Measurements from ENCODE around the gene GPR55.

GPR55 gene

DNA sequence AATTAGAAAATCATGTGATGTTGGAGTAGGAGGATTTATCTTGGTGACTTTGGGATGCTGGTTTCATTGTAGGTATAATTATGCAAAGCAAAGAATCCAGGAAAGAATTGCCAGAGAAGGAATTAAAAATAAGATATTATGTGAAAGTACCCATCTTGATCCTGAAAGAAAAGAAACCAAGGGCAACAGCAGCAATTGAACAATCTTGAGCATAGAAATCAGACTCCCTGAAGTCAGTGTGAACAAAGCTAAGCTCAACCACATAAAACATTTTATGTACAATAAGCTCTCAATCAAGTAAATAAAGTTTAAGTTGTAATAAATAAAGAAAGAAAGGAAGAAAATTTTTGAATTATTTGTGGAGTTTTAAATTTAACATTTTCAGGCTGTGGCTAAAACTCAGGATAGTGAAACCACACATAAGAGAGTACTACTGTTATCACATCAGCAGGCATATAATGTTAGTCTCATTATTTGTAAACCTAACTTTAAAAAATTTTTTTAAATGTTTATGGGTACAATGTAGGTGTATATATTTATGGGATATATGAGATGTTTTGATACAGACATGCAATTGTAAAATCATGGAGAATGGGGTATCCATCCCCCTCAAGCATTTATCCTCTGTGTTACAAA is 32.8 kb upstream of the GPR55 start:
- Mint-ChIP-seq H3K36me3 (ENCODE audit: low read depth) (no peaks in the 10 kb centered on the region), H3K4me1 (peaks cover 39% of the 10 kb centered on the region), H3K27ac (no peak overlapping the region), H3K4me3 (peak overlapping the region; percentile 82), H3K9me3 (peaks cover 25% of the 10 kb centered on the region), H3K27me3 (ENCODE audit: low read depth, poor library complexity) (peaks cover 26% of the 10 kb centered on the region)
- TF ChIP-seq, protein P1, sequence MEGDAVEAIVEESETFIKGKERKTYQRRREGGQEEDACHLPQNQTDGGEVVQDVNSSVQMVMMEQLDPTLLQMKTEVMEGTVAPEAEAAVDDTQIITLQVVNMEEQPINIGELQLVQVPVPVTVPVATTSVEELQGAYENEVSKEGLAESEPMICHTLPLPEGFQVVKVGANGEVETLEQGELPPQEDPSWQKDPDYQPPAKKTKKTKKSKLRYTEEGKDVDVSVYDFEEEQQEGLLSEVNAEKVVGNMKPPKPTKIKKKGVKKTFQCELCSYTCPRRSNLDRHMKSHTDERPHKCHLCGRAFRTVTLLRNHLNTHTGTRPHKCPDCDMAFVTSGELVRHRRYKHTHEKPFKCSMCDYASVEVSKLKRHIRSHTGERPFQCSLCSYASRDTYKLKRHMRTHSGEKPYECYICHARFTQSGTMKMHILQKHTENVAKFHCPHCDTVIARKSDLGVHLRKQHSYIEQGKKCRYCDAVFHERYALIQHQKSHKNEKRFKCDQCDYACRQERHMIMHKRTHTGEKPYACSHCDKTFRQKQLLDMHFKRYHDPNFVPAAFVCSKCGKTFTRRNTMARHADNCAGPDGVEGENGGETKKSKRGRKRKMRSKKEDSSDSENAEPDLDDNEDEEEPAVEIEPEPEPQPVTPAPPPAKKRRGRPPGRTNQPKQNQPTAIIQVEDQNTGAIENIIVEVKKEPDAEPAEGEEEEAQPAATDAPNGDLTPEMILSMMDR (IDR thresholded peaks at IDR 0.05): no peak
- no peak for DNase-seq

DNA sequence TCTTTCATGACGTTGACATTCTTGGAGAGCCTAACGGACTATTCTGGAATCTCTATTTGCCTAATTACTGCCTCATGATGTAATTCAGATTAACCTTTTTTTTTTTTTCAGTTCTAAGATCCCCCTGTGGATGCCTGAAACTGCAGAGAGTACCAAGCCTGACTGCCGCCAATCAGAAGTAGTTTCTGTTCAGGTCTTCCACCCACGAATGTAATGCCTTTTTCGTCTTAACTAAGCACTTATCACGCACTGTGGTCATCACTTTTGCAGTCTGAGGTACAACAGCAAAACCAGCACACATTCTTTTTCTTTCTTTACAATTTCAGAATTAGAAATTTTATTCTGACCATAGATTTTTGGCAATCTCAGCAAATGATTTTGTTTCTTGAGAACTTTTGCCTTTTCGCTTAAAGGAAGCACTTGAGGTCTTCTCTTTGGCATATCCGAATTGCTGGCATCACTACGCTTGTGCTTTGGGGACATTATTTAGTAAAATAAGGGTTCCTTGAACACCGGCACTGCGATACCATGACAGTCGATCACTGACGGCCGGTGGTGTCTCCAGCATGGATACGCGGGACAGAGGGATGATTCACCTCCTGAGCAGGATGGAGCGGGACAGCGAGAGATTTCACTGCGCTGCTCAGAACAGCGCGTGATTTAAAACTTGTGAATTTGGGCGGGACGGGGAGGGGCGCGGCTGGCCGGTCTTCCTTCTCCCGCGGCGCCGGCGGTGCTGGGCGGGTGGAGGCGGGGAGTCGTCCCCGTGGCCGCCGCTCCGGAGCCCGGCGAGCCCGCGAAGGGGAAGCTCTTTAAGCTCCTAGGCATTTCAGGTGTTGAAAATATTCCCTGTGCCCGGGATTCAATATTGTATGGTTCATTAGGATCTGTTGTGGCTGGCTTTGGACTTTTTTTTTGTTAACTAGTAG is 32.0 kb upstream of the GPR55 start:
- TF ChIP-seq, protein P1 (IDR thresholded peaks at IDR 0.05): no peak
- no peak overlapping the region for H3K27ac Mint-ChIP-seq
- DNase-seq: peak; percentile 72
- peaks cover 23% of the 10 kb centered on the region for H3K9me3 Mint-ChIP-seq
- H3K36me3 Mint-ChIP-seq (ENCODE audit: low read depth): no peaks in the 10 kb centered on the region
- peaks cover 26% of the 10 kb centered on the region for H3K27me3 Mint-ChIP-seq (ENCODE audit: low read depth, poor library complexity)
- peaks cover 37% of the 10 kb centered on the region for H3K4me1 Mint-ChIP-seq
- peak overlapping the region; percentile 82 for H3K4me3 Mint-ChIP-seq

DNA sequence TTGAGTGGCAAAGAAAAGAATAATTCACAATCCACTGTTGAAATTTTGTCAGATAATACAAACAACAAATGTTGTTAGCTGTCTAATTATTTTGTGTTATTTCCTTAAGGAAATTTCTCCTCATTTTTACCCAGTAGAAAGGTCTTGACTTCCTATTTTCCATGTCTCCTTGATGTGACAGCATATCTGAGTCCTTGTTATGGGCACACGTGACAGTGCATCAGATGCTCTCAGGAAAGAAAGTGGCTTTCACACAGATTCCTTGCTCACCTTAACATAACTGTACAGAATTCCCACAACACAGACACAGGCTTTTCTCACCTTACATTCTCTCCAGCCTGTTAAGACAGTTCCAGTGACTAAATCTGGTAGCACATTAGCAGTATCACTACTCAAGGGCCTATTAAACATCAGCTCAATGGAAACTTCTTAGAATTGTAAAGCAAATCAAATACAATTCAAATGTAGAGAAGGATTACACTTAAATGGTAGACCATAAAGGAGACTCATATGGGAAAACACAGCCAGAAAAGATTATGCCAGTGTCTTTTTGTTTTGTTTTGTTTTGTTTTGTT is 30.2 kb upstream of the GPR55 start:
- Mint-ChIP-seq H3K27ac (no peak overlapping the region), H3K36me3 (ENCODE audit: low read depth) (no peaks in the 10 kb centered on the region), H3K4me1 (peaks cover 49% of the 10 kb centered on the region), H3K27me3 (ENCODE audit: low read depth, poor library complexity) (peaks cover 26% of the 10 kb centered on the region), H3K4me3 (no peak overlapping the region), H3K9me3 (peaks cover 12% of the 10 kb centered on the region)
- TF ChIP-seq, protein P1 (IDR thresholded peaks at IDR 0.05): no peak
- no peak for DNase-seq

DNA sequence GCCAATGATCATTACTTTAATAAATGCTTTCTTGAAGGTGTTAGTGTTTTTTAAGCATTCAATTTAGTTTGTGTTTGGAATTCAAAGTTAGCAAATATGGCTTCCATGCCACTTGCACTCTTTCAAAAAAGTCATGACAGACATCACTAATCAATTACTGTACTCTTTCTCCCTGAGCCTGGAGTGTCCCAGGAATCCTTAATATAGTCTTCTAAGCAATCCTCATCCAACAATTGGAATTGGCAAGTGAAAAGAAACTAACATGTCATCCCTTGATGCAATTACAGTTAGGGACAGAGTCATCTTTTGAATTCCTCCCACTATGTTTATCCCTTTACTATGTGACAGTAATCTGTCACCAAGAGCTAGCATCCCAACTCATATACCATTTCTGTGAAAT is 29.7 kb upstream of the GPR55 start:
- Mint-ChIP-seq H3K36me3 (ENCODE audit: low read depth) (no peaks in the 10 kb centered on the region), H3K9me3 (peaks cover 7% of the 10 kb centered on the region), H3K4me1 (peaks cover 49% of the 10 kb centered on the region), H3K27ac (no peak overlapping the region), H3K4me3 (no peak overlapping the region), H3K27me3 (ENCODE audit: low read depth, poor library complexity) (peaks cover 26% of the 10 kb centered on the region)
- TF ChIP-seq, protein P1 (IDR thresholded peaks at IDR 0.05): no peak
- no peak for DNase-seq

DNA sequence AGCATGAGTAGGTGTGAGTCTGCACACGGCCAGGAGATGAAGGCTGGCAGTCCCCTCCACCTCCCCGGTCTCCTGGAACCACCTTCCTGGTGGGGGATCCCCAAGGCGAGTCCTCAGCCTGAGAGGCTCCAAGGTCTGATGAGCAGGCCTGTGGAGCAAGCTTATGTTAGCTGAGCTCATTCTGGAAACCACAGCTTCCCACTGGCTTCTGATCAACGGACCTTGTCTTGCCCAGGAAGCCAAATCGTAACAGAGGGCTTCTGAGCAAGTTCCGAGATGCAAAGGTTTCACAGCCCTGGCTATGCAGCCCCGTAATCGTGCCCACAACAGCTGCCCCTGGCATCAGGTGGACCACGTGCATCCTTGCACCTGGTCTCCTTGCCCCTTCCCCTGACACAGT is 28.8 kb upstream of the GPR55 start:
- peaks cover 6% of the 10 kb centered on the region for H3K9me3 Mint-ChIP-seq
- peaks cover 26% of the 10 kb centered on the region for H3K27me3 Mint-ChIP-seq (ENCODE audit: low read depth, poor library complexity)
- TF ChIP-seq, protein P1 (IDR thresholded peaks at IDR 0.05): no peak

More for the DNA sequence above, 28.8 kb upstream of the GPR55 start:
- no peak overlapping the region for H3K27ac Mint-ChIP-seq
- DNase-seq: peak; percentile 15
- H3K4me1 Mint-ChIP-seq: peaks cover 49% of the 10 kb centered on the region
- no peaks in the 10 kb centered on the region for H3K36me3 Mint-ChIP-seq (ENCODE audit: low read depth)
- H3K4me3 Mint-ChIP-seq: no peak overlapping the region

All from nephron progenitor cell (in vitro differentiated cells).